Mucosa of gallbladder (tissue), 1 donor: Measurements from ENCODE around the gene WWOX. TPM values are rescaled to one million over a fixed set of nuclear protein-coding genes. Genes with fewer than 3 reads are reported as not detected.

Experiments
- DNase-seq: peaks from one replicate; pipeline ENCODE4 v3.0.0-alpha.2; 2020; ENCODE audit warnings: low spot score
- total RNA-seq: library from RNA; stranded (reverse); gene quantifications from one replicate; pipeline ENCODE4 v1.2.1, GENCODE V29; 2021
- donor health status: DM: no; HTN: no; CAD: no.

WWOX gene
- total RNA-seq, 1 donor from 2014 or later: 28.2 TPM

DNA sequence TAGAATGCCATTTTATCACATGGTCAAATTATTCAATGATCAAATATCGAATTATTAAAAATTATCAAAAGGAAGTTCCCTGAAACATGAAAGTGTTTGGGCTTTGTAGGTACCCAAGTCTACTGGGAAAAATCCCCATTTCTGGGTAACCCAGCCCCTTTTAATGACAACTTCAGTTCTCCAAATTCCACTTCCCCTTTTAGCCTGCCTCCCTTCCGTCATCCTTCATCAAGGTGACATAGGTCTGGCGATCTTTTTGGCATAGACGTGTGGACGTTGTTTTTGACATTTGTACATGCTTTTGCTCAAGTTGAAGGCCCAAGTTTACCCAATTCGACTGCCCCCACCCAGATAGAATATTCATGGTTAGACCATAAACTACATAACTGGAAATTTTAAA lies 840.1 kb downstream of the WWOX start:
- DNase-seq: no peak

GRCh38 chr16:78942625-78943245 lies 843.3 kb downstream of the WWOX start:
- no peak for DNase-seq

DNA sequence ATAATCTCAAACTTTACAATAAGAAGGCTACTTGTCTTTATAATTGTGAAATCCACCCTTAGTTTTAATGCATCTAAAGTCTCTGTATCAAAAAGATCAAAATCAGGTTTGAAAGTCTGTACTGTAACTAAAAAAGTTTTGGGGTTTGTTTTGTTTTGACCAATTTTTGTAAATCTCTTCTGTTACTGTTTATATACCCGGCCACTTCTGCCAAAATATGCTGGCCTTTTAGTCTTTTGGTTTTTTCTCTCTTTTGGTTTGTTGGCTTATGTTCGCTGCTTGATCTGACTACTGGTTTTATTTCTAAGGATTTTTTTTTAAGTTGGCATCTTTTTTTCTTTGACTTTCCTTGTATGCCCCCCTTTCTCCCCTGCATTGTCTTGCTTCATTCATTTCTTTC lies 845.9 kb downstream of the WWOX start:
- DNase-seq: no peak

DNA sequence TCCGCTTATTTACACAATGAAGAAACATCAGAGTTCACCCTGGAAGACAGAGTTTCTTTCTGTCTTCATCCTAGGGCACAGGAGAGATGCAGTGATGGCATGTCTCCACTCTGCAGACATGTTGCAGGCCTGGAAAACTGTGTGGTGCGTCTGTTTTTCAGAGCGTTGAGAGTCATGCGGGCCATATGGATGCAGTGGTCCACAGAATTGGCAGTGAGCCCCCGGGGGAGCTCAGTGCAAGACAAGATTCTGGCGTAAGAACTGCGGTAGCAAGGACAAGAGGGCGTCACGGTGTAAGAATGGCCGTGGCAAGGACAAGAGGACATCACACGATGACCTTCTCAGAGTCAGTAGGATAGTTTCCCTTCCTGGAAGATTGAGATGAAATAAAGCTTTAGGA lies 847.1 kb downstream of the WWOX start:
- DNase-seq: no peak

- no peak for DNase-seq
These were observed 851.3 kb downstream of the WWOX start for GRCh38 chr16:78950768-78951167.

GRCh38 chr16:78952630-78953029 lies 853.2 kb downstream of the WWOX start:
- no peak for DNase-seq

DNA sequence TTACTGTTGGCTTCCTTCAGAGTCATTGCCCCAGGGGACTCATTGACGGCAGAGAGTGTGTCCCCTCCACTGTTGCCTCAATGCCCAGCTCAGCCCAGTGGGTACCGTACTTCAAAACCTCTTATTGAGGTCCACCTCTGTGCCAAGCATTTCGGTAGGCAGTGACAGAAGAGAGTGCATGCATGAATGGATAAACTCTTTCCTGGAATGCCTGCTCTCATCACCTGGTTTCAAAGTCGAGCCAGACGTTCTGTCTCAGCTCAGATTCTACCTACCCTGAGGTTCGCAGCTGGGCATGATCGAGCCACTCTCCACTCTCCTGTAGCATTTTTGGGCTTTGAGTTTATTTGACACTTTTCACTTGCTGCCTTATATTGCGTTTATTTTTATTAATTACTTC lies 854.1 kb downstream of the WWOX start:
- DNase-seq: no peak

DNA sequence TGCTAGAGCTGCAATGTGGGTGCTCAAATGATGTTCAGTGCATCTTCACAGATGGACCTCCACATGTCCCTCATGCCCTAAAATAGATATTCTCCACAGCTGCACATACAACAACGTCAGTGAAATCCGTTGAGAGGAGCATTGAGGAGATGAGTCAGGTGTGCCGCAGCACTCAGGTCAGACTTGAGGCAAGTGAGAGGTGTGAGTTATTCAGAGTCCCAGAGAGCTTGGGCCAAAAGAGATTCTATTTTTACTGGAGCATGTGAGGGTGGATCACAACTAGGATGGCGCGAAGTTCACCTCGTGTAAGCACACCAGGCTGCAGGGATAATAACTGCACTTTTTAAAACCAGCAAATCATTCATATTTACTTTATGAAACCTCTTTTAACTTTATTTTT lies 855.8 kb downstream of the WWOX start:
- DNase-seq: no peak

DNA sequence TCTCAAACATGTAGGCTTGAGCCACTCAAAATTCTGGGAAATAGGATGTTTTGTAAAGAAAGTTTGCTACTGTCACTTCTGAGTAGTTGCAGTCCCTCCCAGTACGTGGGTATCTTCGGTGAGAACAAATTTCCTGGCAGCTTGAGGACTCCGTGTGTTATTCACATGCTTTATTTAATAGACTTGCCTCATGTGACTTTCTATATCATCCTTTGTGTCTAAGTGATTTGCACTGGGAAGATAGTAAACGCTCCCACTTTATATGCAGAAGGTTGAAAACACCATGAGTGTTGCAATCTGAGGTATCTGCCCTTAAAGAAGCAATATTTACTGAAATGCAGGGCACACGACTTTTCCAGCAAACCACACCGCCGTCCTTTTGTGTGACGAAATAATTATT lies 857.4 kb downstream of the WWOX start:
- no peak for DNase-seq

GRCh38 chr16:78957317-78958100 lies 858.1 kb downstream of the WWOX start:
- no peak for DNase-seq

DNA sequence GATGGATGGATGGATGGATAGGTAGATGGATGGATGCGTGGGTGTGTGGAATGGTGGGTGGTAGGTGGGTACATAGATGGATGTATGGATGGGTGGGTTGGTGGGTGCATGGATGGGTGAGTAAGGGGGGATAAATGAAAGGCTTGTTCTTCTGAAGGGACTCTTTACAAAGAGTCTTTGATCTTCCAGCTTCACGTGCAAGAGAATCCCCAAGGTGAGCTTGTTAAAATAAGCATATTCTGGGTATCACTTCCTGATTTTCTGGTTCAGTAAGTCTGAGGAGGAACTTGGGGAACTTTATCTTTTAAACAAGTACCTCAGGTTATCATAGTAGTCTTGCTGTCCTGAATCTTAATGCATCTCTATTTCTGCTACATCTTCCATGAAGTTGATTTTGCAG lies 862.0 kb downstream of the WWOX start:
- no peak for DNase-seq

GRCh38 chr16:78962457-78962929 lies 863.0 kb downstream of the WWOX start:
- DNase-seq: no peak

- no peak for DNase-seq
These were observed 868.5 kb downstream of the WWOX start for GRCh38 chr16:78967948-78968347.

- DNase-seq: no peak
These were observed 870.3 kb downstream of the WWOX start for GRCh38 chr16:78969721-78970120.

DNA sequence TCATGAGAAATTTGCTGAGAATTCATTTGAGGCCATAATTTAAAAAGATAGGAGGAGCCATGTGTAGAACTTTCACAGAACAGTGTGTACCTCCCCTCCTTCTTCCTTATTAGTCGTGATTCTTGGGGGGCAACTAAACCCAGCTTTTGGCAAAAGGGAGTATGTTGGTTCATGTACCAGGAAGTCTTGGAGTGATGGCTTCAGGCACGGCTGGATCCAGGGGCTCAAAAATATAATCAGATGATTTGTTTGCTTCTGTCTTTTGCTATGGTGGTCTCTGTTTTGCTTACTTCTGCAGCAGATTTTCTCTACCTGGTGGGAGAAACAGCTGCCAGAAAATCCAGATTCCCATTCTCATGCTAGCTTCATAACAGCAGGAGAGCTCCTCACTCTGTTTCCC lies 871.2 kb downstream of the WWOX start:
- no peak for DNase-seq

- no peak for DNase-seq
These were observed 872.6 kb downstream of the WWOX start for GRCh38 chr16:78972006-78972405.

- no peak for DNase-seq
These were observed 873.5 kb downstream of the WWOX start for GRCh38 chr16:78972986-78973385.

- DNase-seq: no peak
These were observed 876.8 kb downstream of the WWOX start for GRCh38 chr16:78976212-78976611.

GRCh38 chr16:78980825-78981224 lies 881.4 kb downstream of the WWOX start:
- no peak for DNase-seq

DNA sequence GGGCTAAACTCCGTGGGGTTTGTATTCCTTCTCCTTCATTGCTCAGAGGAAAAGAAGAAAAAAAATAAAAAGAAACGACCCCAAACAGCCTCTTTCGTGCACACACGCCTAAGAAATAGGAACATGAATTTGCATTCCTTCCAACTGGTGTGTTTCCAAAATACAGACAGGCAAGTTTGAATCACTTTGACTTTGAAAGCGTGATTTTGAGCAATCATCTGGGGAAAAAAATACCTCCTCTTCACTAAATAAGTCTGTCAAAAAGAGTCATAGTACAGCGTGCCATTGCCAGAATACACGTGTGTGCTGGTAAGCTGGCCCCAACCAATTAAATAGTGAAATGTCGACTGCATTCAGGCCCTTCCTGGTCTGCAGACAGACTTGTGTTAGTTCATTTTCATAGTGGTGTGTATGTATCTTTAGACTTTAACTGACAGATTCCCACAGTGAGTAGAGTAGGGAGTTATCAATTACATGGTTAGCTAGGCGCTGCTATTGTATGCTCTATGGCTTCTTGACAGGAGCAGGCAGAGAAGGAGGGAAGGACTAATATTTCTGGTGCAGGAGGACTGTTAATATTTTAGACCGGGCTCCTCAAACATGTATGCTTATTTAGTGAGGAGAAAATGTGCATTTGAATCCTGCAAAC lies 882.8 kb downstream of the WWOX start:
- DNase-seq: no peak

DNA sequence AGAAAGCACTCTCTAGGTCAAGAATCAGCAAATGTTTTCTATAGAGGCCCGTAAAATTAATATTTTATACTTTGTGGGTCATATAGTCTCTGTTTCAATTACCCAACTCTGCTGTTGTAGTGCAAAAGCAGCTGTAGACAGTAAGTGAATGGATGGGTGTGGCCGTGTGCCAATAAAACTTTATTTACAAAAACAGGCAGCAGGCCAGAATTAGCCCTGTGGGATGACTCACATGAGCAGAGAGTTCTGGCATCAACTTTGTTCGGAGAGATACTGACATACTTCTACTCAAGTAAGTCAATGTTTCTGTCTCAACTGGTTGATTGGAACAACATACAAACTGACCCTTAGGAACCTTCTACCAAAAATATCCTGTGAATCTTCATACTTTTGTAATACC lies 884.9 kb downstream of the WWOX start:
- no peak for DNase-seq

DNA sequence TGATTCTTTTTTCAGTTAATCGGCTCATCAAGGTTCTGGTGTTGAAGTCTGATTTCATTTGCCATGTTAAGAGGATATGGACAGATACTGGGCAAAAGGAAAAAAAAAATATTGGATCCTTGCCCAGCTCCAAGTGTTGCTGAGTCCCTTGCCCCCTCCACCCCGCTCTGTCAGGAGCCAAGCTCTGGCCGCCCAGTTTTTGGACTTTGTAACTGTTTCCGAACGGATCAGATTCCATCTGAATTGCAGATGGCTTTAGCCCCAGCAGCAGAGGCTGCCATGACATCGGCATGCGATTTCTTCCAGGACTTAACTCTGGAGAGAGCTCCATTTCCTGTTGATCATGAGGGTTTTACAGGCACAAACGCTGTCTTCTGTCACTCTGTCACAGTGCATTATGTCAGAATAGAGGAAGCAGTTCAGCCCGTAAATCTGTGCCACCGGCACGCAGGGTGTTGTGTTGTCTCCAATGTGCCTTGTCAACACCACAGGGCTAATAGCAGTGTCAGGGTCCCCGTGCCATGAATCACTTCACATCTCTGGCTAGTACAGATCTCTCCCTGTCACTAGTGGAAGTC lies 885.5 kb downstream of the WWOX start:
- DNase-seq: peak; percentile 63
